Measurements from ENCODE around the gene ARHGEF4.

ARHGEF4 gene

GRCh38 chr2:130822766-130823165 lies 13.9 kb upstream of the ARHGEF4 start:
- H3K4me2 ChIP-seq (ENCODE audit: low read depth, low read length), result no peak overlapping the region
- TF ChIP-seq EZH2 (optimal IDR thresholded peaks at IDR 0.05; ENCODE audit: low read depth, low read length), result no peak
- TF ChIP-seq, protein P1, sequence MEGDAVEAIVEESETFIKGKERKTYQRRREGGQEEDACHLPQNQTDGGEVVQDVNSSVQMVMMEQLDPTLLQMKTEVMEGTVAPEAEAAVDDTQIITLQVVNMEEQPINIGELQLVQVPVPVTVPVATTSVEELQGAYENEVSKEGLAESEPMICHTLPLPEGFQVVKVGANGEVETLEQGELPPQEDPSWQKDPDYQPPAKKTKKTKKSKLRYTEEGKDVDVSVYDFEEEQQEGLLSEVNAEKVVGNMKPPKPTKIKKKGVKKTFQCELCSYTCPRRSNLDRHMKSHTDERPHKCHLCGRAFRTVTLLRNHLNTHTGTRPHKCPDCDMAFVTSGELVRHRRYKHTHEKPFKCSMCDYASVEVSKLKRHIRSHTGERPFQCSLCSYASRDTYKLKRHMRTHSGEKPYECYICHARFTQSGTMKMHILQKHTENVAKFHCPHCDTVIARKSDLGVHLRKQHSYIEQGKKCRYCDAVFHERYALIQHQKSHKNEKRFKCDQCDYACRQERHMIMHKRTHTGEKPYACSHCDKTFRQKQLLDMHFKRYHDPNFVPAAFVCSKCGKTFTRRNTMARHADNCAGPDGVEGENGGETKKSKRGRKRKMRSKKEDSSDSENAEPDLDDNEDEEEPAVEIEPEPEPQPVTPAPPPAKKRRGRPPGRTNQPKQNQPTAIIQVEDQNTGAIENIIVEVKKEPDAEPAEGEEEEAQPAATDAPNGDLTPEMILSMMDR (IDR thresholded peaks at IDR 0.05; ENCODE audit: low read length), result no peak
- TF ChIP-seq EZH2phosphoT487 (IDR thresholded peaks at IDR 0.05; ENCODE audit: low read length), result no peak
- H2AFZ ChIP-seq (ENCODE audit: low read length), result no peak overlapping the region
- H3K4me3 ChIP-seq (ENCODE audit: low read length), result no peak overlapping the region
- H3K27me3 ChIP-seq (replicated peaks; ENCODE audit: insufficient read depth, low read length), result no peaks in the 10 kb centered on the region
- no peaks in the 10 kb centered on the region for H3K36me3 ChIP-seq (replicated peaks; ENCODE audit: insufficient read depth, low read length)
- no peaks in the 10 kb centered on the region for H4K20me1 ChIP-seq (ENCODE audit: insufficient read depth, low read length)
- no peaks in the 10 kb centered on the region for H3F3A ChIP-seq (ENCODE audit: insufficient read depth, low read length)
- no peaks in the 10 kb centered on the region for H3K4me1 ChIP-seq (ENCODE audit: low read length)
- no peaks in the 10 kb centered on the region for H3K9me2 ChIP-seq (replicated peaks; ENCODE audit: insufficient read depth, low read length)
- no peak overlapping the region for H3K9ac ChIP-seq (ENCODE audit: low read length)
- no peak overlapping the region for H3K27ac ChIP-seq (ENCODE audit: low read length)
- DNase-seq, result no peak
- H3K79me2 ChIP-seq (ENCODE audit: low read length), result no peaks in the 10 kb centered on the region
- no peaks in the 10 kb centered on the region for H3K9me3 ChIP-seq (replicated peaks; ENCODE audit: insufficient read depth, low read length)

GRCh38 chr2:130823171-130823885 lies 13.4 kb upstream of the ARHGEF4 start:
- Histone ChIP-seq H3K4me1 (ENCODE audit: low read length) (no peaks in the 10 kb centered on the region), H3K36me3 (replicated peaks; ENCODE audit: insufficient read depth, low read length) (no peaks in the 10 kb centered on the region), H3K9ac (ENCODE audit: low read length) (no peak overlapping the region), H3F3A (ENCODE audit: insufficient read depth, low read length) (no peaks in the 10 kb centered on the region), H2AFZ (ENCODE audit: low read length) (no peak overlapping the region), H3K27ac (ENCODE audit: low read length) (no peak overlapping the region), H3K27me3 (replicated peaks; ENCODE audit: insufficient read depth, low read length) (no peaks in the 10 kb centered on the region), H3K4me2 (ENCODE audit: low read depth, low read length) (no peak overlapping the region), H4K20me1 (ENCODE audit: insufficient read depth, low read length) (no peaks in the 10 kb centered on the region), H3K9me2 (replicated peaks; ENCODE audit: insufficient read depth, low read length) (no peaks in the 10 kb centered on the region), H3K79me2 (ENCODE audit: low read length) (no peaks in the 10 kb centered on the region), H3K9me3 (replicated peaks; ENCODE audit: insufficient read depth, low read length) (no peaks in the 10 kb centered on the region), H3K4me3 (ENCODE audit: low read length) (no peak overlapping the region)
- TF ChIP-seq EZH2phosphoT487 (IDR thresholded peaks at IDR 0.05; ENCODE audit: low read length) (no peak), EZH2 (optimal IDR thresholded peaks at IDR 0.05; ENCODE audit: low read depth, low read length) (no peak)
- TF ChIP-seq, protein P1 (IDR thresholded peaks at IDR 0.05; ENCODE audit: low read length), result no peak
- no peak for DNase-seq

- Histone ChIP-seq H3K4me3 (ENCODE audit: low read length) (no peak overlapping the region), H3K4me1 (ENCODE audit: low read length) (no peaks in the 10 kb centered on the region), H3K9me2 (replicated peaks; ENCODE audit: insufficient read depth, low read length) (no peaks in the 10 kb centered on the region), H3K36me3 (replicated peaks; ENCODE audit: insufficient read depth, low read length) (no peaks in the 10 kb centered on the region), H3K4me2 (ENCODE audit: low read depth, low read length) (no peak overlapping the region), H3K27ac (ENCODE audit: low read length) (no peak overlapping the region), H3K9me3 (replicated peaks; ENCODE audit: insufficient read depth, low read length) (no peaks in the 10 kb centered on the region), H3K9ac (ENCODE audit: low read length) (no peak overlapping the region), H2AFZ (ENCODE audit: low read length) (no peak overlapping the region), H3K79me2 (ENCODE audit: low read length) (no peaks in the 10 kb centered on the region), H4K20me1 (ENCODE audit: insufficient read depth, low read length) (no peaks in the 10 kb centered on the region), H3K27me3 (replicated peaks; ENCODE audit: insufficient read depth, low read length) (no peaks in the 10 kb centered on the region), H3F3A (ENCODE audit: insufficient read depth, low read length) (no peaks in the 10 kb centered on the region)
- TF ChIP-seq, protein P1 (IDR thresholded peaks at IDR 0.05; ENCODE audit: low read length), result no peak
- TF ChIP-seq EZH2 (optimal IDR thresholded peaks at IDR 0.05; ENCODE audit: low read depth, low read length) (no peak), EZH2phosphoT487 (IDR thresholded peaks at IDR 0.05; ENCODE audit: low read length) (no peak)
- DNase-seq, result no peak
These were observed 12.7 kb upstream of the ARHGEF4 start for GRCh38 chr2:130823886-130824491.
